ENCODE data around the gene CCDC82. TPM values are rescaled to one million over a fixed set of nuclear protein-coding genes. Genes with fewer than 3 reads are reported as not detected.

CCDC82 gene
- total RNA-seq, 1 donor from 2014 or later = 10.7 TPM

GRCh38 chr11:96330511-96330859, 59.2 kb downstream of the CCDC82 start:
- no peak overlapping the region for H3K4me3 ChIP-seq (ENCODE audit: low read depth, low read length)
- TF ChIP-seq CTCF (conservative IDR thresholded peaks at IDR 0.05; ENCODE audit: low read depth, low read length) = no peak
- no peak for DNase-seq (ENCODE audit: low read depth)

GRCh38 chr11:96329855-96330510, 59.7 kb downstream of the CCDC82 start:
- no peak overlapping the region for H3K4me3 ChIP-seq (ENCODE audit: low read depth, low read length)
- no peak for DNase-seq (ENCODE audit: low read depth)
- no peak for TF ChIP-seq CTCF (conservative IDR thresholded peaks at IDR 0.05; ENCODE audit: low read depth, low read length)

GRCh38 chr11:96329419-96329818, 60.3 kb downstream of the CCDC82 start:
- H3K4me3 ChIP-seq (ENCODE audit: low read depth, low read length) = no peak overlapping the region
- DNase-seq (ENCODE audit: low read depth) = no peak
- TF ChIP-seq CTCF (conservative IDR thresholded peaks at IDR 0.05; ENCODE audit: low read depth, low read length) = no peak

- H3K4me3 ChIP-seq (ENCODE audit: low read depth, low read length) = no peak overlapping the region
- DNase-seq (ENCODE audit: low read depth) = no peak
- TF ChIP-seq CTCF (conservative IDR thresholded peaks at IDR 0.05; ENCODE audit: low read depth, low read length) = no peak
Observed at GRCh38 chr11:96328395-96329010, 61.2 kb downstream of the CCDC82 start.

- H3K4me3 ChIP-seq (ENCODE audit: low read depth, low read length) = no peak overlapping the region
- DNase-seq (ENCODE audit: low read depth) = no peak
Observed at GRCh38 chr11:96326959-96327358, 62.8 kb downstream of the CCDC82 start.

GRCh38 chr11:96324912-96325311, 64.8 kb downstream of the CCDC82 start:
- peak; percentile 76 for DNase-seq (ENCODE audit: low read depth)
- TF ChIP-seq CTCF (conservative IDR thresholded peaks at IDR 0.05; ENCODE audit: low read depth, low read length) = no peak
- no peak overlapping the region for H3K4me3 ChIP-seq (ENCODE audit: low read depth, low read length)

More at GRCh38 chr11:96326959-96327358, 62.8 kb downstream of the CCDC82 start:
- TF ChIP-seq CTCF (conservative IDR thresholded peaks at IDR 0.05; ENCODE audit: low read depth, low read length) = no peak

GRCh38 chr11:96323642-96323985, 66.1 kb downstream of the CCDC82 start:
- no peak overlapping the region for H3K4me3 ChIP-seq (ENCODE audit: low read depth, low read length)
- TF ChIP-seq CTCF (conservative IDR thresholded peaks at IDR 0.05; ENCODE audit: low read depth, low read length) = no peak
- DNase-seq (ENCODE audit: low read depth) = no peak

Measured in epithelial cell of proximal tubule (primary cell).